NOMO-1 (cell line): ENCODE measurements around the gene NHSL2.
"Not testable (repeated sequence)": the region's sequence is repeated elsewhere in the genome, so short reads cannot be mapped to it uniquely, and the experiment has no call there.

Experiments used
- DNase-seq, 2 experiments: peaks; one replicate each; lab custom pipeline; 2025; ENCODE audit not compliant: unreplicated experiment in 2 of 2; lab: John Stamatoyannopoulos, UW

The NHSL2 gene

DNA sequence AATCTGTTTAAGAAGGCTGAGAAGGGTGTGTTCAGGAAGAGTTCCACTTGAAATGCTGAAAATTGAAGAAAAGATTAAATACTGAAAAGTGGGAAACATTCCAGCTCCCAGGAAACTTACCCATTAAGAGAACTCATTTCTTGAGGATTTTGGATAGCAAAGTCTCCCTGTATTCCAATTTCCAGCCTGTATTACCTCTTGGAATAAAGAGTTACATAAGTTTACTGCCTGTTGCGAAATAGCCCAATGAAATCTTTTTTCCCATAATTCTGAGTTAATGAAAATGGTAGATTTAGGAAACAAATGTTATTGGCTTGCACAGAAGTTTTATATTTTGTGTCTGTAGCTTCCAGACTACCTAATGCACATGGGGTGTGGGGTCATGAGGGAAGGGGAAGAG lies 12.0 kb downstream of the NHSL2 start:
- no peak for DNase-seq

DNA sequence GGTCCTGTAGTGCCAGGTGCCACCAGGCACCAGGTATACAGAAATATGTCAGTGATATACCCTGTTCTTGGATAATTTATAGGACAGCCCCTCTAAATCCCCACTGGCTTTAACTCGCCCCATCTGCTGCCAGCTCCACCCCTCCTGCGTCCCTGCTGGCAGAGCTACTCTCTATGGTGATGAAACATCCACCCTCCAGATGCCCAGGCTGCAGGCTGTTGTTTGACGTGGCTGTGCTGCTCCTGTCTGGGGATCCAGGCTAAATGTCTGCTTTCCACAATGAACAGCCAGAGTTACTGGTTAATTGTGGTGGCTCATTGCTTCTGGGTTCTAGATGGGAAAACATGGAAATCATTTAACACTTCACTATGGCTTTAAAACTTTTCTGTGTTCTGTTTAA lies 12.9 kb downstream of the NHSL2 start:
- no peak for DNase-seq

GRCh38 chrX:71927040-71927439 lies 16.4 kb downstream of the NHSL2 start:
- no peak for DNase-seq

GRCh38 chrX:71928856-71929255 lies 18.2 kb downstream of the NHSL2 start:
- DNase-seq, result no peak

DNA sequence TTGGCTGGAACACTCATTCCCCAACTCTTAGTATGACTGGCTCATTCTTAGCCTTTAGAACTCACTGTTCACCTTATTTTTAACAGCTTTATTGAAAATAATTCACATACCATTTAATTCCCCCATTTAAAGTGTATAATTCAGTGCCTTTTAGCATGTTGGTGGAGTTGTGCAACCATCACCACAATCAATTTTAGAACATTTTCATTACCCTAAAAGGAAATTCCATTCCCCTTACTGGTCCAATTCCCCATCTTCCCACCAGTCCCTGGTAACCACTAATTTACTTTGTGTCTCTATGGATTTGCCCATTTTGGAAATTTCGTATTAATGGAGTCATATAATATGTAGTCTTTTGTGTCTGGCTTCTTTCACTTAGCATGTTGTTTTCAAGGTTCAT lies 19.7 kb downstream of the NHSL2 start:
- DNase-seq, result no peak

DNA sequence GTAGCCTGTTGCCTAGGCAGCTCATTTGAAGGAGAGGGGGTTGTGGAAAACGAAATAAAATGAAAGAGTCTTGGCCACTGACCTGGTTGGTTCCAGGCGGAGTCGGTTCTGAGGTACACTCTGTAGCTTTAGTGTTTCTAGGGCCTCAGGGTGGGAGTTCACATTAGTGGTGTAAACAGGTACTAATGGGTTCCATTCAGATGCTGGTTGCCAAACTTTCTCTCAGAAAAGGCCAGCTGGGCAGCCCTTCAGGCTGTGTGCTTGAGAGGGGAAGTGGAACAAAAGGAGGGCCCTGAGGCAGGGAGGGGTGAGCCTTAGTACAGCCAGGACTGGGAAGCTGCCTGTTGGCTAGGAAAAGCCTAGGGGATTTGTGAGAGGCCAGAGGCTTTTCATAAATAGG lies 24.8 kb downstream of the NHSL2 start:
- DNase-seq, result no peak

- no peak for DNase-seq
Observed at GRCh38 chrX:71936632-71937031, 26.0 kb downstream of the NHSL2 start.

DNA sequence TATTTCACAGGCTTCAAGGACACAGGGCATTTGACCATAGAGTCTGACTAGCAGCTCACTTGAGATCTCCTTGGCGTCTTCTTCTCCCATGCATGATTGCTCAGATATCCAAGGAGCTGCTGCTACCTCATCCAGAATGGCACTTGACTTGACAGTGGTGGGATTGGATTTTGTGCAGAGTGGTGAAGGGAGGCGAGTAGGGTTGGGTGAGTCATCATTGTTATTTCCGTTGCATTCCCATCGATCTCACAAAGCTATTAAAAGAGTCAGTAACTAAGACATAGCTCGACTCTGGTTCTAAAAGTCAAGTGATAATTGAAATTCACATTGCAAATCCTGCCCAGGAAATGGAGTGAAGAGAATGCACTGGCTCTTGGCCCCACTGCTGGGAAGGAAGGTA lies 27.7 kb downstream of the NHSL2 start:
- no peak for DNase-seq

DNA sequence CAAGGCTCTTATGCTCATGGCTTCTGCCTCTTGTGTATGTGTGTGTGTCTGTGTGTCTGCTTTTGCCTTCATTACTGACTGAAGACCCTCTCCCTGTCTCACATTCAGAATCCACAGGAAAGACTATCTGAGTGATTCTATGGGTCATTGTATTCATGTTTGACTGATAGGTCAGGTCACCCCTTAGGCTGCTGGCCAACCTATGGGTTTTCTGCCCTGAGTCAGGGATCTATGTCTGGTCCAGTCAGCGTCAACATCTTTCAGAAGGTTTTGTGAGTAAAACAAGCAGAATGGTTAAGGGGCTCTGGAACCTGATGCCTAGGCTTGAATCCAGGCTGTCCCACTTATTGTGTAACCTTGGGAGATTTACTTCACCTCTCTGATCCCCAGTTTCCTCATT lies 30.5 kb downstream of the NHSL2 start:
- DNase-seq, result no peak

- no peak for DNase-seq
Observed at GRCh38 chrX:71941776-71942175, 31.1 kb downstream of the NHSL2 start.

DNA sequence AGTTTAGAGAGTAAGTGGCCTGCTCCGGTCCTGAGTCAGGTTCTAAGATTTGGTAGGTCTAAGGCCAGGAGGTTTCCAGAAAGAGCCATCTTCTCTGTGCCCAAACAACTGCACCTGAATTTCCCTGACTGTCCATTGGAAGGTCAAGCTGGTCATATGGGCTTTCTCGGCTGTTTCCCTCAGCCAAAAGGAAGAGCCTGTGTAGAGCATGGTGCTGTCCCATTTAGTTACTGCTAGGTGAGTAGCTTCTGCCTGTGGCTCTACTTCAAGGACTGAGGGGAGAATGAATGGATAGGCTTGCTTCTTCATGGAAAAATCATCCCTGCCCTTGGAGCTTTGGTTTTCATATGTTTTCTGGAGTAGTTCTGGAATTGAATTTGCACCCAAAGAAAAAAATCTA lies 33.7 kb downstream of the NHSL2 start:
- no peak for DNase-seq

- no peak for DNase-seq
Observed at GRCh38 chrX:71945237-71945805, 34.7 kb downstream of the NHSL2 start.

- no peak for DNase-seq
Observed at GRCh38 chrX:71949363-71949762, 38.7 kb downstream of the NHSL2 start.

DNA sequence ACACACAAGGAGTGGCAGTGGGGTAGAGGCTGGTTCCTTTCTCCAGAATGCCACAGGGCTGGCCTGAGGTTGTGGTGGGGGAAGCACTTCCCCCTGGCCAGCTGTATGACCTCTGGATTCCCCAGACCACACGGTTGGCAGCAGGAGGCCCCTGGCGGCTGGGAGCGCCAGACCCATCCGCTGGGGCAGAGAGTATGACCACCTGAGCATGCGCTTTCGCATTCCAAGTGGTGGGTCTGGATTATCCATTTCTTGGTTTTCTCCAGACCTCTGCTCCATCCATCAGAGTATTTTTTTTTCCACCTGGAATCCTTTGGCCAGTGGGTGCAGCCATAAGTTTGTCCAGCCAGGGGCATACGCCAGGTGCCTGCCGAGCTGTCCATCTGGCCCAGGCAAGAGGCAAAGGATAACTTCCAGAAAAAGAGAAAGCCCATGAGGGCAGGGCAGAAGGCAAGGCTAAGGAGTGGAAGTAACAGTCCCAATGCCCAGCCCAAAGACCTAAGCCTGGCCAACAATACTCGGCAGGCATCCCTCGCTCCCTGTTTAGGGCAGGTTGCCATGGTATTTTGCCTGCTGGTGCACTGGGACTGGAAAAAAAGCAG lies 39.3 kb downstream of the NHSL2 start:
- no peak for DNase-seq

GRCh38 chrX:71953391-71953790 lies 42.7 kb downstream of the NHSL2 start:
- DNase-seq, result no peak

- no peak for DNase-seq
Observed at GRCh38 chrX:71953946-71954345, 43.3 kb downstream of the NHSL2 start.

- DNase-seq, result no peak
Observed at GRCh38 chrX:71954458-71954857, 43.8 kb downstream of the NHSL2 start.

DNA sequence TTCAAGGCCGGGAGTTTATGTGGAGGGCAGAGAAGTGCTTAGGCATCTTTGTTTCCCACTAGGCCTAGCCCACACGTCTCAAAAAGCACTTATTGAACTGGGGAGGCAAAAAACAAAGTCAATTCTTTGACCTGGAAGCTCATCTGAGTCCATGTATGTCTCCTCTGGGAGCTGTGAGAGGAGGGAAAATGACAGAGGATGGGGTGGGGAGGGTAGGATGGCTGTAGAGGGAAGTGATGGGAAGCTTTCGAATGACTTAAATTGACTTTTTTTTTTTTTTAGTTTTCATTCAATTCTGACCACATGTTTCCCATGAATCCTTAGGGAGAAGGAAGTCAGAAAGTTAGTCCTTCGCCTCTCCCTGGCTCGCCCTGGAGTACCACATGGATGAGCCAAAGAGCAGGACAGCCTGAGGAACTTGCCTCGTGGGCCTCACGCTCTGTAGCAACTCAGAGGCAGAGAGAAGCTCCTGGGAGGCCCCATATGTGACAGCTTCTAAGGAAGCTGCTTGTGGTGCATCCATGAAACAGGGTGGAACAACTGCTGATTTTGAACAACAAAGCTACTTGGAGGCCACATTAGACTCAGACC lies 45.0 kb downstream of the NHSL2 start:
- DNase-seq, result no peak

- DNase-seq, result no peak
Observed at GRCh38 chrX:71958281-71958675, 47.6 kb downstream of the NHSL2 start.

DNA sequence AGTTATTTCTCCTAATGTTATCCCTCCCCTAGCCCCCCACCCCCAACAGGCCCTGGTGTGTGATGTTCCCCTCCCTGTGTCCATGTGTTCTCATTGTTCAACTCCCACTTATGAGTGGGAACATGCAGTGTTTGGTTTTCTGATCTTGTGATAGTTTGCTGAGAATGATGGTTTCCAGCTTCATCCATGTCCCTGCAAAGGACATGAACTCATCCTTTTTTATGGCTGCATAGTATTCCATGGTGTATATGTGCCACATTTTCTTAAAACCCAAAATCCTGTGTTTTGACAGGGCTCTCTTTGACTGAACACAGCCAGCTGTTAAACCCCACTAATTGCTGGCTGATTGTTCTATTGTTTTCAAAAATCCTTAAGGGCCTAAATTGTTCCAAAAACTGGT lies 53.5 kb downstream of the NHSL2 start:
- DNase-seq, result not testable (repeated sequence)

DNA sequence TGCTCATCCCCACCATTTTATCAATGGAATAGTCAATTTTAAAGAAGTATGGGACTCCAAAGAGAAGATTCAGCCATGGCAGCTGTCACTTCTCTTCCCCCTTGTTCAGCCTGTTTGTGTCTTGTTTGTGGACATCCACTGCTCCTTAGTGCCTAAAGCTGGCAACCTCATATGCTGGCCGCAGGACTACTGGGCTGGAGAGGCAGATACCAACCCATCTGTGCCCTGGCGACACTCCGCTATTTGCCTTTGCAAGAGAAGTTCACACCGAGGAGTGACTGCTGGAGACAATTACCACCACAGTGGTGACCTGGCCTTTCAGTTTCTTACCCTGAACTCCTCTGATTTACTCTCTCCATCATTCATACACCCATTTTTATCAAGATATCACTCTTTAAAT lies 64.3 kb downstream of the NHSL2 start:
- no peak for DNase-seq

GRCh38 chrX:71976753-71977152 lies 66.1 kb downstream of the NHSL2 start:
- DNase-seq, result no peak

GRCh38 chrX:71978164-71978563 lies 67.5 kb downstream of the NHSL2 start:
- DNase-seq, result no peak
